ENCODE data around the gene DICER1.

DNA sequence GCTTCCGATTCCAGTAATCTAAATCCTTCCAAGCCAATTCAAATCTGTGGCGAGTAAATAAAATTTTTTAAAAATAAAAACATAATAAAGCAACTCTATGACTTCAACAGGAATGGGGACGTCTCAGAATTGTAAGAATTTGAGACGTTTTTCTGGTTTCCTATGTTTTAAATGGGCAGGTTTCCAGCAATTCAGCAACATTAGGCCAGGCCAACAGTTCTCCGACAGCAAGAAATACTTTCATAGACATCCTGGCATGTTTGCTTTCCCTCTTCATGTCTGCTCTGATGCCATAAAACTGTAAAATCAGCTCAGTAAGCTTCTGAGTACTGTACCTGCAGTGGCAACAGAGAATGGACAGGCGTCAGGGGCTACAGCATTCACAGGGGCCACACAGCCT is 35.8 kb upstream of the DICER1 start:
- TF ChIP-seq, protein P1, sequence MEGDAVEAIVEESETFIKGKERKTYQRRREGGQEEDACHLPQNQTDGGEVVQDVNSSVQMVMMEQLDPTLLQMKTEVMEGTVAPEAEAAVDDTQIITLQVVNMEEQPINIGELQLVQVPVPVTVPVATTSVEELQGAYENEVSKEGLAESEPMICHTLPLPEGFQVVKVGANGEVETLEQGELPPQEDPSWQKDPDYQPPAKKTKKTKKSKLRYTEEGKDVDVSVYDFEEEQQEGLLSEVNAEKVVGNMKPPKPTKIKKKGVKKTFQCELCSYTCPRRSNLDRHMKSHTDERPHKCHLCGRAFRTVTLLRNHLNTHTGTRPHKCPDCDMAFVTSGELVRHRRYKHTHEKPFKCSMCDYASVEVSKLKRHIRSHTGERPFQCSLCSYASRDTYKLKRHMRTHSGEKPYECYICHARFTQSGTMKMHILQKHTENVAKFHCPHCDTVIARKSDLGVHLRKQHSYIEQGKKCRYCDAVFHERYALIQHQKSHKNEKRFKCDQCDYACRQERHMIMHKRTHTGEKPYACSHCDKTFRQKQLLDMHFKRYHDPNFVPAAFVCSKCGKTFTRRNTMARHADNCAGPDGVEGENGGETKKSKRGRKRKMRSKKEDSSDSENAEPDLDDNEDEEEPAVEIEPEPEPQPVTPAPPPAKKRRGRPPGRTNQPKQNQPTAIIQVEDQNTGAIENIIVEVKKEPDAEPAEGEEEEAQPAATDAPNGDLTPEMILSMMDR (IDR thresholded peaks at IDR 0.05), result no peak
- TF ChIP-seq POLR2A (IDR thresholded peaks at IDR 0.05), result no peak
